WTC11 (cell line): ENCODE data around the gene RASGRF1. TPM values are rescaled to one million over a fixed set of nuclear protein-coding genes. Genes with fewer than 3 reads are reported as not detected.

Experiments
- ATAC-seq: fragments of 200-7000 bp; cut with Tn5 transposase; 2 replicates; pipeline ENCODE4 v1.10.0; 2021; ENCODE audit warnings: mild to moderate bottlenecking, moderate library complexity
- CTCF ChIA-PET: fragments of 300-600 bp; sonication (Branson Sonifier 250); formaldehyde crosslinking; loops from one replicate; lab custom pipeline; 2021; ENCODE audit warnings: antibody characterized with exemption; lab: Charles Lee
- POLR2A ChIA-PET: fragments of 350-600 bp; sonication (Branson Sonifier 250); formaldehyde crosslinking; loops from one replicate; lab custom pipeline; 2021; ENCODE audit warnings: antibody characterized with exemption; lab: Charles Lee
- DNase-seq: peaks from one replicate; pipeline ENCODE4 v3.0.0; 2021; ENCODE audit warnings: low spot score
- H3K27ac Mint-ChIP-seq: 2 replicates; pipeline ENCODE4 v1.8.0; 2021; ENCODE audit warnings: mixed read lengths
- H3K27me3 Mint-ChIP-seq: 2 replicates; pipeline ENCODE4 v1.8.0; 2021; ENCODE audit warnings: low read depth, mild to moderate bottlenecking, moderate library complexity, mixed read lengths
- H3K36me3 Mint-ChIP-seq: 2 replicates; pipeline ENCODE4 v1.8.0; 2021; ENCODE audit warnings: mixed read lengths
- H3K4me1 Mint-ChIP-seq: 2 replicates; pipeline ENCODE4 v1.8.0; 2022; ENCODE audit warnings: mixed read lengths
- H3K4me3 Mint-ChIP-seq: 2 replicates; pipeline ENCODE4 v1.8.0; 2021; ENCODE audit warnings: mild to moderate bottlenecking, moderate library complexity, mixed read lengths
- H3K9me3 Mint-ChIP-seq: 2 replicates; pipeline ENCODE4 v1.8.0; 2021; ENCODE audit warnings: mixed read lengths
- CDX4 ChIP-seq: fragments of 250-450 bp; sonication (Bioruptor Pico); IDR thresholded peaks from 2 replicates; pipeline ENCODE4 v1.9.0; 2021; ENCODE audit warnings: moderate library complexity, mild to moderate bottlenecking, inconsistent platforms, borderline replicate concordance
- E2F5 ChIP-seq: sonication (generic); formaldehyde crosslinking; IDR thresholded peaks from 2 replicates; pipeline ENCODE4 v1.8.1; 2022; ENCODE audit warnings: mild to moderate bottlenecking, moderate library complexity, missing genetic modification reagents
- EMX1 ChIP-seq: fragments of 250-450 bp; sonication (Bioruptor Pico); IDR thresholded peaks from 2 replicates; pipeline ENCODE4 v1.8.0; 2021; ENCODE audit warnings: mild to moderate bottlenecking
- FOXP1 ChIP-seq: sonication (generic); formaldehyde crosslinking; IDR thresholded peaks from 2 replicates; pipeline ENCODE4 v1.8.0; 2022; ENCODE audit warnings: missing genetic modification reagents, mild to moderate bottlenecking, moderate library complexity, borderline replicate concordance
- GABPB1 ChIP-seq: sonication (generic); formaldehyde crosslinking; IDR thresholded peaks from 2 replicates; pipeline ENCODE4 v1.8.1; 2023; ENCODE audit warnings: mild to moderate bottlenecking, missing genetic modification reagents
- GTF2I ChIP-seq: fragments of 250-450 bp; sonication (Bioruptor Pico); conservative IDR thresholded peaks from 2 replicates; pipeline ENCODE4 v1.4.0; 2021; ENCODE audit warnings: mild to moderate bottlenecking
- HMGA2 ChIP-seq: fragments of 250-450 bp; sonication (Bioruptor Pico); IDR thresholded peaks from 2 replicates; pipeline ENCODE4 v1.4.0; 2021; ENCODE audit warnings: mild to moderate bottlenecking, moderate library complexity
- IRF1 ChIP-seq: sonication (generic); formaldehyde crosslinking; IDR thresholded peaks from 2 replicates; pipeline ENCODE4 v1.8.0; 2023; ENCODE audit warnings: missing genetic modification reagents
- MLX ChIP-seq: sonication (generic); formaldehyde crosslinking; IDR thresholded peaks from 2 replicates; pipeline ENCODE4 v1.8.1; 2023; ENCODE audit warnings: mild to moderate bottlenecking, missing genetic modification reagents, moderate library complexity
- OVOL2 ChIP-seq: fragments of 250-450 bp; sonication (Bioruptor Pico); IDR thresholded peaks from 2 replicates; pipeline ENCODE4 v1.9.0; 2021; ENCODE audit warnings: mild to moderate bottlenecking, borderline replicate concordance
- RELA ChIP-seq: sonication (generic); formaldehyde crosslinking; IDR thresholded peaks from 2 replicates; pipeline ENCODE4 v1.8.1; 2022; ENCODE audit warnings: missing genetic modification reagents, mild to moderate bottlenecking, borderline replicate concordance
- RORB ChIP-seq: fragments of 250-450 bp; sonication (Bioruptor Pico); IDR thresholded peaks from 2 replicates; pipeline ENCODE4 v1.9.0; 2021; ENCODE audit warnings: mild to moderate bottlenecking
- TCF7 ChIP-seq: sonication (generic); formaldehyde crosslinking; IDR thresholded peaks from 2 replicates; pipeline ENCODE4 v1.8.0; 2022; ENCODE audit warnings: mild to moderate bottlenecking, low read depth, missing genetic modification reagents, moderate library complexity
- TEAD4 ChIP-seq: sonication (generic); formaldehyde crosslinking; IDR thresholded peaks from 2 replicates; pipeline ENCODE4 v1.8.0; 2022; ENCODE audit warnings: mild to moderate bottlenecking, missing genetic modification reagents
- USF2 ChIP-seq: sonication (generic); formaldehyde crosslinking; IDR thresholded peaks from 2 replicates; pipeline ENCODE4 v1.8.1; 2023; ENCODE audit warnings: mild to moderate bottlenecking, missing genetic modification reagents, moderate library complexity
- ZBTB21 ChIP-seq: sonication (generic); formaldehyde crosslinking; IDR thresholded peaks from 2 replicates; pipeline ENCODE4 v1.8.1; 2023; ENCODE audit warnings: mild to moderate bottlenecking, missing genetic modification reagents, borderline replicate concordance
- ZBTB43 ChIP-seq: sonication (generic); formaldehyde crosslinking; IDR thresholded peaks from 2 replicates; pipeline ENCODE4 v1.8.1; 2023; ENCODE audit warnings: mild to moderate bottlenecking, missing genetic modification reagents
- ZMAT4 ChIP-seq: fragments of 250-450 bp; sonication (Bioruptor Pico); IDR thresholded peaks from 2 replicates; pipeline ENCODE4 v1.9.0; 2021; ENCODE audit warnings: mild to moderate bottlenecking
- ZNF138 ChIP-seq: sonication (generic); formaldehyde crosslinking; conservative IDR thresholded peaks from 2 replicates; pipeline ENCODE4 v1.8.1; 2022; ENCODE audit warnings: mild to moderate bottlenecking, moderate library complexity, missing genetic modification reagents
- ZNF263 ChIP-seq: sonication (generic); formaldehyde crosslinking; IDR thresholded peaks from 2 replicates; pipeline ENCODE4 v1.8.1; 2022; ENCODE audit warnings: low read depth, mild to moderate bottlenecking, moderate library complexity, missing genetic modification reagents
- ZNF317 ChIP-seq: sonication (generic); formaldehyde crosslinking; IDR thresholded peaks from 2 replicates; pipeline ENCODE4 v1.8.1; 2023; ENCODE audit warnings: low read depth, mild to moderate bottlenecking, moderate library complexity, missing genetic modification reagents, borderline replicate concordance
- ZNF512 ChIP-seq: sonication (generic); formaldehyde crosslinking; IDR thresholded peaks from 2 replicates; pipeline ENCODE4 v1.8.1; 2022; ENCODE audit warnings: missing genetic modification reagents, borderline replicate concordance
- ZNF532 ChIP-seq: fragments of 250-450 bp; sonication (Bioruptor Pico); IDR thresholded peaks from 2 replicates; pipeline ENCODE4 v1.9.0; 2021; ENCODE audit warnings: mild to moderate bottlenecking, borderline replicate concordance
- ZNF671 ChIP-seq: fragments of 250-450 bp; sonication (Bioruptor Pico); IDR thresholded peaks from 2 replicates; pipeline ENCODE4 v1.8.0; 2021; ENCODE audit warnings: mild to moderate bottlenecking
- total RNA-seq: library from RNA; stranded (reverse); gene quantifications from 3 replicates; pipeline ENCODE4 v1.2.3, GENCODE V29; 2021

The RASGRF1 gene
- total RNA-seq, 1 experiment from 2014 or later: 0.85 TPM

- TF ChIP-seq ZNF512 (CRISPR knock-in tag) (no peak), MLX (CRISPR knock-in tag) (no peak), ZMAT4 (CRISPR knock-in tag) (no peak), FOXP1 (CRISPR knock-in tag) (no peak), RORB (no peak), GABPB1 (CRISPR knock-in tag) (no peak), OVOL2 (CRISPR knock-in tag) (no peak), IRF1 (CRISPR knock-in tag) (no peak), EMX1 (no peak), TCF7 (no peak)
Measured at GRCh38 chr15:79025802-79026201, 64.8 kb downstream of the RASGRF1 start (continued).

GRCh38 chr15:79025201-79025600 is 65.4 kb downstream of the RASGRF1 start:
- peak; percentile 38 for ATAC-seq
- CTCF ChIA-PET: interaction anchor here (0.5 to 8.7 kb wide), 21 partner anchors 9 to 326 kb away, joined by 3 to 276 read pairs (median 4); partner anchors contain the start of genes RASGRF1 and TMED3
- H3K4me3 Mint-ChIP-seq: no peak overlapping the region

More at GRCh38 chr15:79025201-79025600, 65.4 kb downstream of the RASGRF1 start:
- TF ChIP-seq ZNF138 (CRISPR knock-in tag) (no peak), E2F5 (CRISPR knock-in tag) (no peak), RELA (CRISPR knock-in tag) (no peak), ZNF317 (CRISPR knock-in tag) (no peak), ZNF532 (CRISPR knock-in tag) (no peak), ZNF671 (CRISPR knock-in tag) (no peak), CDX4 (CRISPR knock-in tag) (no peak), TEAD4 (CRISPR knock-in tag) (no peak), ZBTB21 (CRISPR knock-in tag) (no peak), USF2 (CRISPR knock-in tag) (no peak), RORB (no peak), ZNF263 (CRISPR knock-in tag) (no peak), GTF2I (no peak), HMGA2 (CRISPR knock-in tag) (no peak), ZBTB43 (CRISPR knock-in tag) (no peak)
- Mint-ChIP-seq H3K4me1 (peaks cover 11% of the 10 kb centered on the region), H3K9me3 (peaks cover 19% of the 10 kb centered on the region), H3K27ac (no peak overlapping the region), H3K27me3 (no peaks in the 10 kb centered on the region; the same call in 1 of the 2 replicates), H3K36me3 (peaks cover 11% of the 10 kb centered on the region)
- POLR2A ChIA-PET: interaction anchor here (0.6 kb wide), 1 partner anchor 126 kb away, joined by 3 read pairs; no protein-coding TSS in a partner anchor
- peak; percentile 57 for DNase-seq
